GM19467 (cell line): ENCODE results near the gene TMEM238.
"Not testable (repeated sequence)": the region's sequence is repeated elsewhere in the genome, so short reads cannot be mapped to it uniquely, and the experiment has no call there.

Experiments
- ATAC-seq: cut with Tn5 transposase; IDR thresholded peaks from one replicate; pipeline ENCODE4 v1.9.1; 2021; ENCODE audit warnings: mild to moderate bottlenecking, moderate library complexity; ENCODE audit not compliant: unreplicated experiment

The TMEM238 gene

GRCh38 chr19:55384131-55384919 lies at the start of gene TMEM238:
TSS of gene TMEM238 (minus strand) at chr19:55384292. CDS start at chr19:55384259, 33 bp downstream.
- no peak for ATAC-seq

- no peak for ATAC-seq
These were observed 49.2 kb upstream of the TMEM238 start for GRCh38 chr19:55433292-55433691.

GRCh38 chr19:55432241-55432959 lies 48.3 kb upstream of the TMEM238 start:
- no peak for ATAC-seq

- no peak for ATAC-seq
These were observed 47.1 kb upstream of the TMEM238 start for GRCh38 chr19:55431183-55431582.

- no peak for ATAC-seq
These were observed 42.0 kb upstream of the TMEM238 start for GRCh38 chr19:55426042-55426441.

GRCh38 chr19:55424518-55424917 lies 40.4 kb upstream of the TMEM238 start:
- no peak for ATAC-seq

- no peak for ATAC-seq
These were observed 39.3 kb upstream of the TMEM238 start for GRCh38 chr19:55423225-55424005.

GRCh38 chr19:55421281-55421680 lies 37.2 kb upstream of the TMEM238 start:
- not testable (repeated sequence) for ATAC-seq

GRCh38 chr19:55419624-55420236 lies 35.6 kb upstream of the TMEM238 start:
- no peak for ATAC-seq

GRCh38 chr19:55419103-55419502 lies 35.0 kb upstream of the TMEM238 start:
- ATAC-seq = no peak

- no peak for ATAC-seq
These were observed 34.1 kb upstream of the TMEM238 start for GRCh38 chr19:55418185-55418584.

- ATAC-seq = no peak
These were observed 26.1 kb upstream of the TMEM238 start for GRCh38 chr19:55410168-55410567.

- not testable (repeated sequence) for ATAC-seq
These were observed 25.1 kb upstream of the TMEM238 start for GRCh38 chr19:55409179-55409578.

GRCh38 chr19:55408533-55408872 lies 24.4 kb upstream of the TMEM238 start:
- no peak for ATAC-seq

- peak; percentile 77 for ATAC-seq
These were observed 23.9 kb upstream of the TMEM238 start for GRCh38 chr19:55407800-55408532.

GRCh38 chr19:55407550-55407799 lies 23.4 kb upstream of the TMEM238 start, which contains the start of gene UBE2S:
TSS of gene UBE2S (minus strand) at chr19:55407788. CDS start at chr19:55407589, 199 bp downstream.
- peak; percentile 8 for ATAC-seq

GRCh38 chr19:55406826-55407549 lies 22.9 kb upstream of the TMEM238 start:
- ATAC-seq = no peak

- ATAC-seq = no peak
These were observed 22.2 kb upstream of the TMEM238 start for GRCh38 chr19:55406091-55406825.

- ATAC-seq = no peak
These were observed 21.5 kb upstream of the TMEM238 start for GRCh38 chr19:55405638-55406037.
